GM12892 (cell line): ENCODE results near the gene FCSK.

Source experiments
- DNase-seq: peaks from one replicate; pipeline ENCODE4 v3.0.0; 2011; ENCODE audit not compliant: insufficient read length
- FAIRE-seq: peaks from 2 replicates; lab custom pipeline; 2011; peaks lifted over from hg19 to GRCh38; lab: Jason Lieb, UNC
- POLR2A ChIP-seq: IDR thresholded peaks from 2 replicates; pipeline ENCODE4 v1.6.1; 2011; ENCODE audit warnings: low read depth, low read length, control low read depth
- POLR2AphosphoS5 ChIP-seq: IDR thresholded peaks from 2 replicates; pipeline ENCODE4 v1.6.1; 2011; ENCODE audit warnings: low read depth, low read length, control low read depth
- TAF1 ChIP-seq: IDR thresholded peaks from 2 replicates; pipeline ENCODE4 v1.6.1; 2011; ENCODE audit warnings: low read depth, mild to moderate bottlenecking, control low read depth, low read length, borderline replicate concordance

FCSK gene

GRCh38 chr16:70478169-70478568 is 23.8 kb downstream of the FCSK start:
- TF ChIP-seq TAF1: no peak
- TF ChIP-seq POLR2AphosphoS5: no peak
- no peak for TF ChIP-seq POLR2A
- FAIRE-seq: no peak
- no peak for DNase-seq

GRCh38 chr16:70478912-70479341 is 24.5 kb downstream of the FCSK start:
- FAIRE-seq (no peak), DNase-seq (no peak)
- TF ChIP-seq TAF1: no peak

- FAIRE-seq (no peak), DNase-seq (no peak)
- TF ChIP-seq TAF1 (no peak), POLR2AphosphoS5 (no peak), POLR2A (no peak)
Observed at GRCh38 chr16:70480127-70481105, 26.0 kb downstream of the FCSK start.

GRCh38 chr16:70481929-70482536 is 27.6 kb downstream of the FCSK start:
- FAIRE-seq: no peak
- TF ChIP-seq POLR2A (no peak), TAF1 (no peak), POLR2AphosphoS5 (no peak)
- no peak for DNase-seq

GRCh38 chr16:70482624-70483023 is 28.2 kb downstream of the FCSK start:
- FAIRE-seq (no peak), DNase-seq (no peak)
- TF ChIP-seq TAF1 (no peak), POLR2A (no peak), POLR2AphosphoS5 (no peak)

- no peak for DNase-seq
- peak; percentile 74 for FAIRE-seq
- TF ChIP-seq POLR2A (no peak), POLR2AphosphoS5 (no peak), TAF1 (no peak)
Observed at GRCh38 chr16:70483426-70483825, 29.0 kb downstream of the FCSK start.

DNA sequence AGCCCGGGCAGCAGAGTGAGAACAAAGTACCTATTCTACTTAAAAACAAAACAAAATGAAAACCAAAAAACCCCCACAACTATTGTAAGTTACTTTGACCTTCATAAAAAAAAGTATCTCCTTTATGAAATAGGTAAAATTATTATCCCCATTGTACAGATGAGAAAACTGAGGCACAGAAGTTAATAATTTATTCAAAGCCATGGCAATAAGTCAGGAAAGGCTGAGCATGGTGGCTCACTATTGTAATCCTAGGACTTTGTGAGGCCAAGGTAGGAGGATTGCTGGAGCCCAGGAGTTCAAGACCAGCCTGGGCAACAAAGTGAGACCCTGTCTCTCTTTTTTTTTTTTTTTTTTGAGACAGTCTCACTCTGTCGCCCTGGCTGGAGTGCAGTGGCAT is 30.5 kb downstream of the FCSK start:
- TF ChIP-seq TAF1: no peak
- TF ChIP-seq POLR2A: no peak
- no peak for TF ChIP-seq POLR2AphosphoS5
- FAIRE-seq: no peak
- DNase-seq: no peak

- no peak for DNase-seq
- TF ChIP-seq TAF1 (no peak), POLR2AphosphoS5 (no peak), POLR2A (no peak)
- no peak for FAIRE-seq
Observed at GRCh38 chr16:70490261-70490660, 35.9 kb downstream of the FCSK start.

- DNase-seq (no peak), FAIRE-seq (no peak)
- TF ChIP-seq TAF1 (no peak), POLR2A (no peak), POLR2AphosphoS5 (no peak)
Observed at GRCh38 chr16:70493802-70494201, 39.4 kb downstream of the FCSK start.

- TF ChIP-seq TAF1 (no peak), POLR2A (no peak), POLR2AphosphoS5 (no peak)
- DNase-seq: no peak
- no peak for FAIRE-seq
Observed at GRCh38 chr16:70494202-70494770, 39.9 kb downstream of the FCSK start.

GRCh38 chr16:70494777-70495176 is 40.4 kb downstream of the FCSK start:
- no peak for DNase-seq
- FAIRE-seq: no peak
- TF ChIP-seq TAF1: no peak

DNA sequence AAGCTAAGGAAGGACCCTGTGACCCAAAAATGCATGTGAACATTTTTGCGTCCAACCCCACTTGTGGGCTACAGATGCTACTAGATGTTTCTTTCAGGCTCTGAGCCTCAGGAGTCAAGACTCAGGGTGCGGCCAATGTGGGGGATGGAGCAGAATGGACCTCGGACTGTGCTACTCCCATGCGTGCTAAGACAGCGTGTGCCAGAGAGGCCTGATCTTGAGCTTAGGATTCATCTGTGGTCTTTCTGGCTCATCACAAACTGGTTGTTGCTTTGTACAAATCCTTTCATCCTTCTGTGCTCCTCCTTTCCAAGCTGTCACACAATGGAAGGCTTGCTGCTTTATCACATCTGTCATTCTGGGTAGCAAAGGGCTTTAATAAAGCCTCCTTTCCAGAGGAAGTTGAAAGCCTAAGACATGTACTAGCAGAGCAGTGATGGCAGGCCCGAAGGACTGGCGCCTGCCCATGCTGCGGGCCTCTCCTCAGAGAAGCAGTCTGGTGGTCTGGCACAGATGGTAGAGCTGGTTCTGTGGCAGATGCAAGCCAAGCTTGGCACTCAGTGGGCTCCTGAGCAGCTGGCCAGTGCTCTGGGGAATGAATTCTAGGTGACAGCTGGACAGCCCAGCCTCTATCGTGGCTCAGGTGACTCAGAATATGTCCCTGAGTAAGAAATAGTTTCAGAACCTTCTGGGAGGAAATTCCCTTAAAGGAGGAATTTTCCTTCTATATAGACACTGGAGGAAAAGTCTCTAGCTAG is 41.2 kb downstream of the FCSK start:
- no peak for TF ChIP-seq POLR2A
- TF ChIP-seq TAF1: no peak
- no peak for TF ChIP-seq POLR2AphosphoS5
- FAIRE-seq (no peak), DNase-seq (no peak)
